T-helper 9 cell (primary cell): ENCODE measurements around the gene GCM1.

Experiments
- DNase-seq: peaks from one replicate; pipeline ENCODE4 v3.0.0-alpha.2; 2020

The GCM1 gene

DNA sequence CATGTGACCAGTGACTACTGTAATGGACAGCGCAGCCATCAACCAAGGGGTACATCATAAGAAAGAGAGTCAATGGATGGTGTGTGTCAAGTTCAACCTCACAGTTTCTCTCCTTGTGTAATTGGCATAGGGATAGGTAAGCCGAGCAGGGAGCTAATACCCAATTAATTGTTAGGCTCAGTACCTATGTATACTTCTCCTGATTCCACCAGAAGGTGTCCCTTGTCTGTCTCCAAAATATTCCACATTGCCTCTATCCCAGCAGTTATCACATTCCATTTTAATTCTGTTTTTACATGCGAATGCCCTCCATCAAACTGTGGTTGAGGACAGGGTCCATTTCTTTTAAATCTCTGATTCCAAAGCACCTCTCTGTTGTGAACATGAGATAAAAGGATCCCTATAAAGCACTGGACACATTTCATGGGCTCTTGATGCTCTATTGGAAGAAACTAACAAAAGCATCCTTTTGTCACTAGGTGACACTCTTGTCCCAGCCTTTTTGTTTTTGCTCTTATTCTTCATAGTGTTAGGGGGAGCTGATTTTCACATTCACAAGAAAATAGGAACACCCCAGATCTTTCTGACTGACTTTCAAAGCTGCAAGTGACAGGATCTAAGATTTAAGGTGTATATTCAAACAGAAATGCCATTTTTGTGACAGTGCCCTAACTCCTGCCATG is 44.5 kb downstream of the GCM1 start:
- no peak for DNase-seq

DNA sequence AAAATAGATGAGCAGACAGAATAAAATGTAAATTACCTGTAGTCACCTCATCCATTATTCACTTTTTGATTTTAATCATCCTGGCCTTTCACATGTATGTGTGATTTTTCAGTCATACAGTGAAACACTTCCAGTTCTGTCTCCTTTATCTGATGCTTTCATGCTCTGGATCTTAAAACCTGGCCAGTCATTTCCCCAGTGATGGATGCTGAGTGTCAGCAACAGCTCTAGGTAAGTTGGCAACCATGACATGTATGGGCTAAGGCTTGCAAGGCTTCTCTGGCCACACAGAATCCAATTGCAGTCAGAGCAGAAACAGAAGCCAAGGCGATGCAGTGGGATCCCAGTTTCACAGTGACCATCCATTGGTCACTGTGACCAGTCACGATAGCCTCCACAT is 47.6 kb downstream of the GCM1 start:
- no peak for DNase-seq

DNA sequence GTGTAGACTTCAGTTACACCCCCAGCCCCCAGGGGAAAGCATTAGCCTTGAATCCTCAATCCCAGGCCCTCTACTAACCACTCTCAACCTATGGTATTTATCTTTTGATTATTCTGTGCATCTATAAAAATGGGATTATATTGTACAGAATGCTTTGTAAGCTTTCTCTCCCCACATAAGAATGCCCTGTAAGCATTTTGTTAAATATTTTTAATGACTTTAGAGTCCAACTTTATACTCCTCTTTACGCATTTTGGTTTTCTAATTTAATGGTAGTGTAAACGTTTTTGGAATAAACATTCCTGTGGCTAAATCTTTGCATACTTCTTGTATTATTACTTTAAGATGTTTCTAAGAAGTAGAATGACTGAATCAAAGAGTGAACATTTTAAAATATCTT is 48.1 kb downstream of the GCM1 start:
- no peak for DNase-seq

DNA sequence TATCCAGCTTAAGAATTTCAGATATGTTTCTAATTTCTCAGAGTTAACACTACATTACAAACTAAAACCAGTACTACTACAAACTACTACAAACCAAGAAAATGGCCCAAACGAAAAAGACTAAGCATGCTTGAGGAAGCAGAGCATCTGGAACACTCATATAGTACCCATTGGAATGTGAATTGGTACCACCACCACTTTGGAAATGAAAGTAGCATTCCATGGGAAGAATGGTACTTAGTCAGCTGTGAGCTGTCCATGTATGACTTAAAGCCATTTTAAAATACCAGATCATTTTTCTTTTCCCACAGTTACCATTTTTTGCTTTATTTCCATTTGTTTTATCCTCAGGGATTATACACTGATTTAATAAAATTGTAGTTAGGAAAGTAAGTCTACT is 52.9 kb downstream of the GCM1 start:
- DNase-seq = no peak

DNA sequence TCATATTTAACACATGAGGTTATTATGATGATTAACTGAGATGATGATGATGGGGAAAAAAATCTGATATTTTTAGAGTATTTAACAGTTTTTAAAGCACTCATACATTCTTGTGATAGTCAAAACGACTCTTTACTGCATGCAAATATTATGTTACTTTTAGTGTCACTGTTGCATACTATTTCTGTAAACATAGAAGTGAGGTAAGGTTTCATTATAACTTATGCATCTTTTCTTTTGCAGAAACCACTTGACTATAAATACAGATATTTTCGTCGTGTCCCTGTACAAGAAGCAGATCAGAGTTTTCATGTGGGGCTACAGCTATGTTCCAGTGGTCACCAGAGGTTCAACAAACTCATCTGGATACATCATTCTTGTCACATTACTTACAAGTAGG is 53.4 kb downstream of the GCM1 start:
- no peak for DNase-seq

DNA sequence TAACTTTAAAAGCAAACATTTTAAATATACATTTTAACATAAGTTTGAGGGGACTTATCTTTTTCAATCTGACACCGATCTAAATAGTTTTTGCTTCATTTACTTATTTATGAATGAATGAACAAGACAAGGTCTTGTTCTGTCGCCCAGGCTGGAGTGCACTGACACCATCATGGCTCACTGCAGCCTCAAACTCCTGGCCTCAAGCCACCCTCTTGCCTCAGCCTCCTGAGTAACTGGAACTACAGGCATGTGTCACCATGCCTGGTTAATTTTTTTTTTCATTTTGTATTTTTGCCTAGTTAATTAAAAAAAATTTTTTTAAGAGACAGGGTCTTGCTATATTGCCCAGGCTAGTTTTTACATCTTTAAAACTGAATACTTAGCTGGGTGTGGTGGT is 58.1 kb downstream of the GCM1 start:
- no peak for DNase-seq

DNA sequence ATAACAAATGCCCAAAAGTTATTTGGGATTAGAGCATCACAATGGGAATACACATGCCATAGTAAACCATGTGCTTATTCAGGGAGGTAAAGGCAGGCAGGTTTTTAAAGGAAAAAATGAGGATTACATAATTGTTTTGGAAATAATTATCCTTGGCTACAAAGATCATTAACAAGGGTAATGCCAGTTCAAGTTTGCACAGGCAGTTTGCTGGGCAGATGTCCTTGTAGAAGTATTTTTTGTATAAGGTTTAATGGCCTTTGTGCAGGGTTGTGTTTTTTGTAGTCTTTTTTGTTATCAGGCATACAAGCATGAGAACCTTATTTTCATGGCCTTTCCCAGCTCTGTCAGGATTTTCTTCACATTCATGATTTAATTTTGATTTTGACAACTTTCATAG is 58.7 kb downstream of the GCM1 start:
- no peak for DNase-seq

DNA sequence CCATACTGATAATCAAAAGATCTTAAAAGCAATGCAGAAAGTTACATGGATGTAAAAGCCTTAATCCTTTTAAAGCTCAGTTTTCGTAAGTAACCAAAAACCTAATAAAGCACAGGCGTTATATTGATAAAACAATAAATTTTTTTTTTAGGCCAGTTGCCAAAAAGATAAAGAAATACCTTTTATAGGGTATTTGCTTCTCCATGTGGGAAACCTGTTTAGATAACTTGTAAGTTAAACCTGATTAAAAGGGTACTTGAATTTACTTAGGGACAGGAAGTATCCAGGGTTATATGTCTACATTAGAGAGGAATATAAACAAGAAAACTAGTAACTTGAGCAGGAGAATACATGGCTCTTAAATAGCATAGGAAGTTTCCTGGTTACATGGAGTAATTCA is 62.3 kb downstream of the GCM1 start:
- no peak for DNase-seq

DNA sequence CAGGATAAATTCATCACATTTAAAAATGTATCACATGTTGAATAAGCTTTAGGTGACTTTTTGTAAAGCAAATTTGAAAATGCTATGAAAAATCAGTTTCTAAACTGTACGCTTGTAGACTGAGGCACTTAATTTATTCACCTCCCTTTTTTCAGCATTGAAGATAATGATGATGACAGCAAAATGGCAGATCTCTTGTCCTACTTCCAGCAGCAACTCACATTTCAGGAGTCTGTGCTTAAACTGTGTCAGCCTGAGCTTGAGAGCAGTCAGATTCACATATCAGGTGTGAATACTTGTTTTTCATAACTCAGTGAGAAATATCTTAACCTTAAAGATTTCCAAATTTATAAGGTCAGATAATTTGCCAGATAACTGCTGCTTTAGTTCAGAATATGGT is 67.8 kb downstream of the GCM1 start:
- DNase-seq = no peak
